ENCODE data around the gene SCARB1.

SCARB1 gene

DNA sequence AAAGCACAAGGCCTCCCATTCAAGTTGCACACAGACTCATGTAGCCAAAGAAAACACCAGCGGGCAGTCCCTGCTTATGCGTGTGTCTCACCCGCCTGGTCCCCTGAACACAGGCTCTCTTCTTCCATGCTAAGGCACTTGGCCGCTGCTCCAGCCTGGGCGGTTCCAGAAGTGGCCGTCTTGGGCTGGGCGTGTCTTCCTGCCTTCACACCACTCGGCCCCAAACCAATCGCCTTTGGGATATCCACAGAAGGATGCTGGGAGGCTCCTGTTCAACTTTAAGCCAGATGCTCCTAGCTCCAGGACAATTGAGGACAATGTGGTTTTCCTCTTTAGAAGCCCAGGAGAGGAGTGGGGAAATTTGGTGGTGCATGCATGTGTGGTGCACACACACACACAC, 2.2 kb downstream of the SCARB1 start:
- Mint-ChIP-seq H3K4me3 (peak overlapping the region; percentile 41), H3K27ac (no peak overlapping the region), H3K4me1 (peaks cover 36% of the 10 kb centered on the region), H3K9me3 (peaks cover 7% of the 10 kb centered on the region), H3K36me3 (ENCODE audit: low read depth) (no peaks in the 10 kb centered on the region), H3K27me3 (ENCODE audit: low read depth, poor library complexity) (peaks cover 24% of the 10 kb centered on the region)
- TF ChIP-seq, protein P1, sequence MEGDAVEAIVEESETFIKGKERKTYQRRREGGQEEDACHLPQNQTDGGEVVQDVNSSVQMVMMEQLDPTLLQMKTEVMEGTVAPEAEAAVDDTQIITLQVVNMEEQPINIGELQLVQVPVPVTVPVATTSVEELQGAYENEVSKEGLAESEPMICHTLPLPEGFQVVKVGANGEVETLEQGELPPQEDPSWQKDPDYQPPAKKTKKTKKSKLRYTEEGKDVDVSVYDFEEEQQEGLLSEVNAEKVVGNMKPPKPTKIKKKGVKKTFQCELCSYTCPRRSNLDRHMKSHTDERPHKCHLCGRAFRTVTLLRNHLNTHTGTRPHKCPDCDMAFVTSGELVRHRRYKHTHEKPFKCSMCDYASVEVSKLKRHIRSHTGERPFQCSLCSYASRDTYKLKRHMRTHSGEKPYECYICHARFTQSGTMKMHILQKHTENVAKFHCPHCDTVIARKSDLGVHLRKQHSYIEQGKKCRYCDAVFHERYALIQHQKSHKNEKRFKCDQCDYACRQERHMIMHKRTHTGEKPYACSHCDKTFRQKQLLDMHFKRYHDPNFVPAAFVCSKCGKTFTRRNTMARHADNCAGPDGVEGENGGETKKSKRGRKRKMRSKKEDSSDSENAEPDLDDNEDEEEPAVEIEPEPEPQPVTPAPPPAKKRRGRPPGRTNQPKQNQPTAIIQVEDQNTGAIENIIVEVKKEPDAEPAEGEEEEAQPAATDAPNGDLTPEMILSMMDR (IDR thresholded peaks at IDR 0.05): no peak
- no peak for DNase-seq

DNA sequence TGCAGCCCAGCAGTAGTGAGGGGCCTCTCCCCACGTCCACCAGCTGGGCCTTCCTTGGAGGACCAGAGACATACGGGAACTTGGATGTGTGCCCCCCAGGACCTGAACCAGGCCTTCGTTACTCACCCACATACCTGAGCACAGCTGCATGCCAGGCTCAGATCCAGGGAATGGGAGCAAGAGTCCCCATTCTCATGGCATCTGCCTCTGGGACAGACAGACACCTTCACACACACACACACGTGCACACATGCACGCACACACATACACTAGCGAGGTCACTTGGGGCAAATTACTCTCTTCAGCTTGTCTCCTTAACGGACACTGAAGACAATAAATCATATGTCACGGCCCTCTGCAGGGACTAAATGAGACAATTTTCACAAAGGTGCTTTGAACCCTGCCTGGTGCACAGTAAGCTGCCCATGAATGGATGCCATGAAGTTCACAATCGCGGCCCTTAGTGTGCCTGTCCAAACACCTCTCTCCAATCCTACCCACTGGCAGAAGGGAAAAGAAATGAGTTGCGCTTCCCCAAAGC, 5.7 kb downstream of the SCARB1 start:
- peaks cover 22% of the 10 kb centered on the region for H3K27me3 Mint-ChIP-seq (ENCODE audit: low read depth, poor library complexity)
- H3K4me1 Mint-ChIP-seq: peaks cover 63% of the 10 kb centered on the region
- TF ChIP-seq, protein P1 (IDR thresholded peaks at IDR 0.05): no peak
- DNase-seq: no peak
- H3K9me3 Mint-ChIP-seq: no peaks in the 10 kb centered on the region
- H3K36me3 Mint-ChIP-seq (ENCODE audit: low read depth): no peaks in the 10 kb centered on the region
- H3K27ac Mint-ChIP-seq: no peak overlapping the region
- no peak overlapping the region for H3K4me3 Mint-ChIP-seq

DNA sequence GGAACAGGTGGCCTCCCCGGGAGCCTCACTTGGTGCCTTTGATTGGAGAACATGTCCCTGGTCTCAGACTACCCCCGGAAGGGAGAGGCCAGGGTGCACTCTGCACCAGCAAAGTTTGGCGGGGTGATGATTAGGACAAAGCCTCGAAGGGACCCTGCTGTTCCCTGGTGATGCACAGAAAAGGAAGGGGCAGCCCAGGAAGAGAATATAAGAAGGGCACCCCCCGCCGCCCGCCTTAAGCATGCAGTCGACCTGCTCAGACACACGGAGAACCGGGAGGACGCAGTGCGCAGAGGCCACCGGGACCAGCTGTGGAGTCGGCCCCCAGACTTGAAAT, 6.9 kb downstream of the SCARB1 start:
- no peak for DNase-seq
- no peak overlapping the region for H3K4me3 Mint-ChIP-seq
- H3K27me3 Mint-ChIP-seq (ENCODE audit: low read depth, poor library complexity): peaks cover 10% of the 10 kb centered on the region
- no peaks in the 10 kb centered on the region for H3K36me3 Mint-ChIP-seq (ENCODE audit: low read depth)
- H3K9me3 Mint-ChIP-seq: no peaks in the 10 kb centered on the region
- TF ChIP-seq, protein P1 (IDR thresholded peaks at IDR 0.05): no peak
- no peak overlapping the region for H3K27ac Mint-ChIP-seq
- H3K4me1 Mint-ChIP-seq: peaks cover 58% of the 10 kb centered on the region

DNA sequence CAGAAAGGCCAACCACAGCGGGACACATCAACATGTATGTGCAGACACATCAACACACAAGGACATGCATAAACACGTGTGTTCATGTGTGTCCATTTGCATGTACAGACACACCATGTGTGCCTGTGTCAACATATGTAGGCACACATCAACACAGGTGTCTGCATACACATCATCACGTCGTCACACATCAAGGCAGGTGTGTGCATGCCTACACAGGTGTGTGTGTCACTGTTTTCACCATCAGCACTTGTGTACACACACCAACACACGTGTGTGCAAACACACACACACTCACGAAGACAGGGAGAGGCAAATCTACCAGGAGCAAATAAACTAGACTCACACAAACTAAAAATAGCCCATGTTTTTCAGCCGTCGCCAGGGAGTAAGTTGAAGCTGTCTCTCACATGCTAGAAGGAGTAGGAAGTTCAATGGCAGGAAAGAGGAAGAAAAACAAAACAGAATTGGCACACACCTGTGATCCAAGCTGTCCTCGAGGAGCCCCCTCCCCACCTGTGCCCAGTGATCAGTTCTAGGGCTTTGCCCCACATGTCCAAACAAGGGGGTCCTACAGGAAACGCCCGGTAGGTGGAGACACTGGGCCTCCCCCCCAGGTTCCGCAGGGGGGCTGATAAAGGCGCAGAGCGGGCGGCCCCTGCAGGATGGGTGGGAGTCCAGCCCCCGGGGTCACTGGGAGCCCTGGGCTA, 7.4 kb downstream of the SCARB1 start:
- H3K27me3 Mint-ChIP-seq (ENCODE audit: low read depth, poor library complexity): peaks cover 5% of the 10 kb centered on the region
- H3K4me1 Mint-ChIP-seq: peaks cover 53% of the 10 kb centered on the region
- H3K36me3 Mint-ChIP-seq (ENCODE audit: low read depth): no peaks in the 10 kb centered on the region
- DNase-seq: no peak
- no peaks in the 10 kb centered on the region for H3K9me3 Mint-ChIP-seq
- TF ChIP-seq, protein P1 (IDR thresholded peaks at IDR 0.05): no peak
- peak overlapping the region; percentile 26 for H3K27ac Mint-ChIP-seq
- H3K4me3 Mint-ChIP-seq: no peak overlapping the region

DNA sequence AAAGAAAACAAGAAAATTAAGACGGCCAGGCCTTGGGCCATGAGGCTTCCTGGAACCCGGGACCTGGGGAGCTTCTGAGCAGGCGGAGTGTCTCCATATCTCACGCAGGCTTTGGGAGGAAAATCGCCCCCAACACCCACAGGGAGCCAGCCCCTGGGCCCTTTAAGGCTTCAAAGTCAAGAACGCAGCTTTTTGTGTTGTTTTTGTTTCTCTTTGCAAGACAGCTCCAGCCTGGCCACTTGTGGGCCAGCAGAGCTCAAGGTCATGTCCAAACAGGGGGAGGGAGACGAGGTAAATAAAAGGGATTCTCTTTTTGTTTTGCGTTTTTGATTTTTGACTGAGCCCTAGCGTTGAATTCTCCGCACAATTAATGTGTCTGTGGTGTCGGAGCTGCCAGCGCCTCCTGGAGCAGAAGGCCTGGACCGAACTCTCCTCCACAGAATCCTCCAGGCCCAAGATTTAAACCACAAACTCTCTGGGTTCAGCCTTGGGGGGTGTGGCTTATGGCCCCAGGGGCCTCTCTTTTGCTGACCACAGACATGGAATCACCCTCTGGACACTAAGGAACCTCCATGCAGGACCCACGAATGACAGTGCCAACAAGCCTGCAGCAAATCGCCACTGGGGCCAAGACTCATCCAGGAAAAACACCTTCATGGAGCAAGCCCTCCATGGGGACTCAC, 8.2 kb downstream of the SCARB1 start:
- Mint-ChIP-seq H3K27ac (peak overlapping the region; percentile 27), H3K4me3 (no peak overlapping the region), H3K4me1 (peaks cover 53% of the 10 kb centered on the region), H3K36me3 (ENCODE audit: low read depth) (no peaks in the 10 kb centered on the region), H3K27me3 (ENCODE audit: low read depth, poor library complexity) (peaks cover 5% of the 10 kb centered on the region), H3K9me3 (no peaks in the 10 kb centered on the region)
- DNase-seq: no peak
- TF ChIP-seq, protein P1 (IDR thresholded peaks at IDR 0.05): no peak
